Sigmoid colon (tissue), 7 donors: ENCODE data around the gene GABBR2. TPM values are rescaled to one million over a fixed set of nuclear protein-coding genes. Genes with fewer than 3 reads are reported as not detected.

ENCODE experiments used
- DNase-seq: peaks from one replicate; pipeline ENCODE4 v3.0.0-alpha.2; 2019
- H3K27ac ChIP-seq, 4 donors: fragments of 200-600 bp; sonication (generic); one replicate each; pipeline ENCODE4 v1.5.1; 2016 to 2019; ENCODE audit warnings: mild to moderate bottlenecking in 1 of 4
- H3K27me3 ChIP-seq, 3 donors: fragments of 200-600 bp; sonication (generic); one replicate each; pipeline ENCODE4 v1.5.1; 2019; ENCODE audit warnings: mild to moderate bottlenecking in 1 of 3
- H3K36me3 ChIP-seq, 4 donors: fragments of 200-600 bp; sonication (generic); one replicate each; pipeline ENCODE4 v1.5.1; 2016 to 2019
- H3K4me1 ChIP-seq, 4 donors: fragments of 200-600 bp; sonication (generic); one replicate each; pipeline ENCODE4 v1.5.1; 2017 to 2019
- H3K4me3 ChIP-seq, 4 donors: fragments of 200-600 bp; sonication (generic); one replicate each; pipeline ENCODE4 v1.5.1; 2017 to 2019; ENCODE audit warnings: mild to moderate bottlenecking in 2 of 4, moderate library complexity in 1 of 4
- H3K9me3 ChIP-seq, 4 donors: fragments of 200-600 bp in 3 of 4; sonication (generic) in 3 of 4; one replicate each; pipeline versions ENCODE4 v1.5.1 to v1.6.1; 2013 to 2019
- EP300 ChIP-seq, 4 donors: sonication (generic); formaldehyde crosslinking; IDR thresholded peaks; one replicate each; pipeline ENCODE4 v1.6.1; 2017; ENCODE audit warnings: antibody characterized with exemption in 4 of 4
- POLR2A ChIP-seq, 2 donors: fragments of 450-650 bp; IDR thresholded peaks; one replicate each; pipeline ENCODE4 v1.6.1; 2016; ENCODE audit warnings: antibody characterized with exemption in 2 of 2, mild to moderate bottlenecking in 2 of 2, moderate library complexity in 2 of 2
- POLR2AphosphoS5 ChIP-seq, 4 donors: sonication (generic); formaldehyde crosslinking; IDR thresholded peaks; one replicate each; pipeline ENCODE4 v1.6.1; 2017; ENCODE audit warnings: antibody characterized with exemption in 4 of 4
- WGBS, 2 donors: extraction: QIAGEN DNeasy Blood & Tissue Kit; methylation state at CpG; one replicate each; pipeline ENCODE4 v1.1.7; 2013; 5-methylcytosine and 5-hydroxymethylcytosine counted together
- intact Hi-C: fragments of 100-400 bp; cut with DNase I; formaldehyde crosslinking; loops from one replicate; pipeline ENCODE4 v1.15.1; 2023
- polyA plus RNA-seq, 3 donors: library from polyadenylated mRNA; stranded (reverse); fragments of 200-250 nt; gene quantifications; one replicate each; pipeline ENCODE4 v1.2.3, GENCODE V29; 2013
- total RNA-seq, 4 donors: library from RNA; depleted of rRNA; stranded (reverse); fragments of >200 nt; gene quantifications; one replicate each; pipeline ENCODE4 v1.1.0, GENCODE V29; 2016
- TF ChIP-seq, protein P1 (sequence below), 4 experiments: fragments of 450-650 bp in 3 of 4; fragments of 200-600 bp in 1 of 4; IDR thresholded peaks; one replicate each; pipeline ENCODE4 v1.5.1; 2016 to 2019; ENCODE audit warnings: antibody characterized with exemption in 4 of 4, mild to moderate bottlenecking in 3 of 4, moderate library complexity in 2 of 4
- donor health status: healthy with polysubstance abuse.
- donor health status: Bipolar disorder and iron deficiency.
- donor health status: healthy.

Gene GABBR2
- total and polyA plus RNA-seq, 7 donors, result under 0.01 to 0.04 (median under 0.01) TPM; not detected in 4

DNA sequence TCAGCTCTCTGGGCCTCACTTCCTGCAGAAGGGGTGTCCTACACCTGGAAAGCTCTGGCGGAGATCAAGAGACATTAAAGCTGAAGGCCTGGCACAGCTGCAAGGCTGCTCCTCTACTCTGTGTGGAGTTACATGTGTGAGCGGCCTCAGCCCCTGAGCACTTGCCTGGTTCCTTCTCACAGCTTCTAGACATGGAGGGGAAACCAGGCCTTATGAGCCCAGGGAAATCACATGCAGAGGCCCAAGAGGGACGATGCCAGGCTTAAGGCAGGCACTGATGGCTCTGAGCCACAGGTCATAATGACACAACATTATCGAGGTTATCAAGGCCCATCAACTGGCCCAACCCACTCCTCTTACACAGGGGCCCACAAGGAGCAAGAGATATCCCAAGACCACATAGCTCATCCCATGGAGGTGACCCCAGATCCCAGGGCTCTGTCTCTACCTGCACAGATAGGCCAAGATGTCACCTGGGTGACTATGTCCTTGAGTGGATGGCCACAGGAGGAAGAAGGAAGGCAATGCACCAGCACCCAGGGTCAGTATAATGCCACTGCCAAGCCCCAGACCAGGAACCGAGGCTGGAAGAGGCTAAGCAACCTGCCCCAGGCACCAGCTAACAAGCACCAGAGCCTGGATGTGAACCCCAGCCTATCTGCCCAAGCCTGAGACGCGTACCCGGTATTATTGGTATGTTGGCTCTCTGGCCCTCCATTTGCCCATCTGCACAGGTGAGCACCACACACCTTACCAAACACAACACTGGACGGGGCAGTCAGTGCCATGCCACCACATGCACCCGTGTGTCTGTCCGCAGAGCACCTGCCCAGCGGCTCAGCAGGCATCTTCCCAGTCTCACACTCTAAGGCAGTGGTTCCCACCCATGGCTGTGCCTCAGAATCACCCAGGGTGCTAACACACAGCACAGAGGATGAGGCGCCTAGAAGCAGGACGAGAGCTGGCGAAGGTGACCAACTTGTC is 143.3 kb downstream of the GABBR2 start:
- no peak overlapping the region for H3K27ac ChIP-seq
- WGBS, 2 donors, result 91 to 93% methylated on average over 15 of the region's 15 CpGs

DNA sequence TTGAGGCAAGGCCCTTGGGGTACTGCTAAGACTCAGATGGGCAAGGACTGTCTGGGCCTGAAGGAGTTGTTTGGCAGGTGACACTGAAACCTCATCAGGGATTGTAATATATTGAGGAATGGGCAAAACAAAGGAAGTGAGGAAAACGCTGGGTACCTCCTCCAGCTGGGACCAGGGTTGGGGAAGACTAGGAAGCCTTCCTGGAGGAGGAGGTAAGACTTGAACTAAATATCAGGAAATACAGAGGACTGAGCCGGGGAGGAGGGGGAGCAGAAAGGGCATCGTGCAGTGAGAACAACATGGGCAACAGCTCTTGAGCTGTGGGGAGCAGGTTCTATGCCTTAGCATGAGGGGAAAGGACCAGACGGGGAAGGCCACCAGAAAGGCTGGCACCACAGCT is 144.0 kb downstream of the GABBR2 start:
- DNase-seq, result no peak
- intact Hi-C loops, result no loop called here
- H3K4me1 ChIP-seq, result no peaks in the 10 kb centered on the region

More for the DNA sequence above, 143.3 kb downstream of the GABBR2 start:
- no peak for TF ChIP-seq POLR2AphosphoS5 (IDR thresholded peaks at IDR 0.05)
- no peak for TF ChIP-seq POLR2A (IDR thresholded peaks at IDR 0.05)
- no peak for TF ChIP-seq EP300 (IDR thresholded peaks at IDR 0.05)
- TF ChIP-seq, protein P1, sequence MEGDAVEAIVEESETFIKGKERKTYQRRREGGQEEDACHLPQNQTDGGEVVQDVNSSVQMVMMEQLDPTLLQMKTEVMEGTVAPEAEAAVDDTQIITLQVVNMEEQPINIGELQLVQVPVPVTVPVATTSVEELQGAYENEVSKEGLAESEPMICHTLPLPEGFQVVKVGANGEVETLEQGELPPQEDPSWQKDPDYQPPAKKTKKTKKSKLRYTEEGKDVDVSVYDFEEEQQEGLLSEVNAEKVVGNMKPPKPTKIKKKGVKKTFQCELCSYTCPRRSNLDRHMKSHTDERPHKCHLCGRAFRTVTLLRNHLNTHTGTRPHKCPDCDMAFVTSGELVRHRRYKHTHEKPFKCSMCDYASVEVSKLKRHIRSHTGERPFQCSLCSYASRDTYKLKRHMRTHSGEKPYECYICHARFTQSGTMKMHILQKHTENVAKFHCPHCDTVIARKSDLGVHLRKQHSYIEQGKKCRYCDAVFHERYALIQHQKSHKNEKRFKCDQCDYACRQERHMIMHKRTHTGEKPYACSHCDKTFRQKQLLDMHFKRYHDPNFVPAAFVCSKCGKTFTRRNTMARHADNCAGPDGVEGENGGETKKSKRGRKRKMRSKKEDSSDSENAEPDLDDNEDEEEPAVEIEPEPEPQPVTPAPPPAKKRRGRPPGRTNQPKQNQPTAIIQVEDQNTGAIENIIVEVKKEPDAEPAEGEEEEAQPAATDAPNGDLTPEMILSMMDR (IDR thresholded peaks at IDR 0.05), result no peak
- H3K9me3 ChIP-seq, result no peaks in the 10 kb centered on the region
- no peaks in the 10 kb centered on the region for H3K36me3 ChIP-seq
- no peaks in the 10 kb centered on the region for H3K4me1 ChIP-seq
- H3K27me3 ChIP-seq, result no peaks in the 10 kb centered on the region
- DNase-seq, result no peak
- no peak overlapping the region for H3K4me3 ChIP-seq
- intact Hi-C loops, result no loop called here

DNA sequence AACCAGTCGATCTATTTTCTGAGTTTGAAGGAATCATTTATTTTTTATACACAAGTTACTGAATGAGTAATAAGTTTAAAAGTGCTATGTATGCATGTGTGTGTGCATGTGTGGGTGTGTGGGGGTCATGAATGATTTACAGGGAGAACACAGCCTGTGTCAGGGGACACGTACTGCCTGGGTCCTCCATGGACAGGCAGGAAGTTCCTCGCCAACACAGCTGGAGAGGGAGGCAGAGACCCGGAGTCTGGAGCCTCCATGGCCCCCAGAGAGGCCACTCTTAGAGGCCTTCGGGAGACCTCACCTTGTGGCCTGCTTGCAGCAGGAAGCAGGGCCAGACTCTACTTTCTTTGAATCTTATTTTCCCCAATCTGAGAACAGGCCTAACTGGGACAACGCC is 144.7 kb downstream of the GABBR2 start:
- Histone ChIP-seq H3K27ac (no peak overlapping the region), H3K27me3 (no peaks in the 10 kb centered on the region), H3K4me3 (no peak overlapping the region), H3K4me1 (no peaks in the 10 kb centered on the region), H3K36me3 (no peaks in the 10 kb centered on the region), H3K9me3 (no peaks in the 10 kb centered on the region)
- TF ChIP-seq POLR2AphosphoS5 (IDR thresholded peaks at IDR 0.05) (no peak), POLR2A (IDR thresholded peaks at IDR 0.05) (no peak), EP300 (IDR thresholded peaks at IDR 0.05) (no peak)
- TF ChIP-seq, protein P1 (IDR thresholded peaks at IDR 0.05), result no peak
- no peak for DNase-seq
- intact Hi-C loops, result no loop called here
- WGBS, 2 donors, result 85 to 87% methylated on average over 6 of the region's 6 CpGs

More for the DNA sequence above, 144.0 kb downstream of the GABBR2 start:
- TF ChIP-seq, protein P1 (IDR thresholded peaks at IDR 0.05), result no peak
- TF ChIP-seq POLR2AphosphoS5 (IDR thresholded peaks at IDR 0.05) (no peak), EP300 (IDR thresholded peaks at IDR 0.05) (no peak), POLR2A (IDR thresholded peaks at IDR 0.05) (no peak)
- H3K9me3 ChIP-seq, result no peaks in the 10 kb centered on the region
- H3K36me3 ChIP-seq, result no peaks in the 10 kb centered on the region
- 88 to 89% methylated on average over 4 of the region's 4 CpGs for WGBS, 2 donors
- H3K4me3 ChIP-seq, result no peak overlapping the region
- H3K27me3 ChIP-seq, result no peaks in the 10 kb centered on the region
- H3K27ac ChIP-seq, result no peak overlapping the region

DNA sequence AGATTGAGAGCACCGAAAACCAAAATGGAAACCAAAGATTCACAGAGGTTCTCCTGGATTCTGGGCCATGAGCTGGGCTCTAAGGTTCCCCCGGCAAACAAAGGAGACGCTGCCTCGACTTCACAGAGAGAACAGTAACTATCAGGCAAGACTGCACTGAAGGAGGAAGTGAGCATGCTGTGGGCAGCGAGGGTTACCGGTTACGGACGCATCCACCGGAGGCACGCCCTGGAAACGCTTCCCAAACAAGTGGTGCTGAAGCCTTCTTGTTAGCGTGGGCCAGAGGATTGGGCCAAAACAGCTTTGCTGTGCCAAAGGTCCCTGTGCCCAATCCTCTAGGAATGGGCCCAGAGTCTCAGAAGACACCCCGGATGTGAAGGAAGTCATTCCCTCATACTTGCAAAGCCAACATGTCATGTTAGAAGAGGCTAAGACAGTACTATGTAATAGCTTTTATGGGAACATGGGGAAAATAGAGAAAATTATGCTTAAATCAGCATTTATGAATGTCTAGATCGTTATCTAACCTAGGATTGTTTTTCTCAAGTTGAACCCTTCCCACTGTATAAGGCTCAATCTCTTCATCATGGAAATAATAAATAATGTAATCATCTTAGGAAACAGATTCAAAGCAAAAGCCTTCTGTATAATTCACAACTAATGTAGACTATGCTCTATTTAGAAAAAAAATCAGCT is 145.4 kb downstream of the GABBR2 start:
- no peaks in the 10 kb centered on the region for H3K27me3 ChIP-seq
- H3K27ac ChIP-seq, result no peak overlapping the region
- 83 to 86% methylated on average over 14 of the region's 14 CpGs for WGBS, 2 donors
- no peaks in the 10 kb centered on the region for H3K9me3 ChIP-seq
- no peak overlapping the region for H3K4me3 ChIP-seq
- DNase-seq, result no peak
- no peak for TF ChIP-seq EP300 (IDR thresholded peaks at IDR 0.05)
- TF ChIP-seq POLR2AphosphoS5 (IDR thresholded peaks at IDR 0.05), result no peak
- TF ChIP-seq, protein P1 (IDR thresholded peaks at IDR 0.05), result no peak
- H3K36me3 ChIP-seq, result no peaks in the 10 kb centered on the region
- no peaks in the 10 kb centered on the region for H3K4me1 ChIP-seq
- intact Hi-C loops, result no loop called here
